ENCODE data around the gene PTPRM.

GRCh38 chr18:7741640-7742039, 174.5 kb downstream of the PTPRM start:
- TF ChIP-seq, protein P1, sequence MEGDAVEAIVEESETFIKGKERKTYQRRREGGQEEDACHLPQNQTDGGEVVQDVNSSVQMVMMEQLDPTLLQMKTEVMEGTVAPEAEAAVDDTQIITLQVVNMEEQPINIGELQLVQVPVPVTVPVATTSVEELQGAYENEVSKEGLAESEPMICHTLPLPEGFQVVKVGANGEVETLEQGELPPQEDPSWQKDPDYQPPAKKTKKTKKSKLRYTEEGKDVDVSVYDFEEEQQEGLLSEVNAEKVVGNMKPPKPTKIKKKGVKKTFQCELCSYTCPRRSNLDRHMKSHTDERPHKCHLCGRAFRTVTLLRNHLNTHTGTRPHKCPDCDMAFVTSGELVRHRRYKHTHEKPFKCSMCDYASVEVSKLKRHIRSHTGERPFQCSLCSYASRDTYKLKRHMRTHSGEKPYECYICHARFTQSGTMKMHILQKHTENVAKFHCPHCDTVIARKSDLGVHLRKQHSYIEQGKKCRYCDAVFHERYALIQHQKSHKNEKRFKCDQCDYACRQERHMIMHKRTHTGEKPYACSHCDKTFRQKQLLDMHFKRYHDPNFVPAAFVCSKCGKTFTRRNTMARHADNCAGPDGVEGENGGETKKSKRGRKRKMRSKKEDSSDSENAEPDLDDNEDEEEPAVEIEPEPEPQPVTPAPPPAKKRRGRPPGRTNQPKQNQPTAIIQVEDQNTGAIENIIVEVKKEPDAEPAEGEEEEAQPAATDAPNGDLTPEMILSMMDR (IDR thresholded peaks at IDR 0.05; ENCODE audit: low read depth, low read length, missing input control) = no peak
- no peak for TF ChIP-seq MAX (IDR thresholded peaks at IDR 0.05)
- no peak for TF ChIP-seq EGR1 (IDR thresholded peaks at IDR 0.05; ENCODE audit: low read depth in 2 of 2)
- TF ChIP-seq HNF4A (conservative IDR thresholded peaks at IDR 0.05) = no peak
- TF ChIP-seq, protein P2, sequence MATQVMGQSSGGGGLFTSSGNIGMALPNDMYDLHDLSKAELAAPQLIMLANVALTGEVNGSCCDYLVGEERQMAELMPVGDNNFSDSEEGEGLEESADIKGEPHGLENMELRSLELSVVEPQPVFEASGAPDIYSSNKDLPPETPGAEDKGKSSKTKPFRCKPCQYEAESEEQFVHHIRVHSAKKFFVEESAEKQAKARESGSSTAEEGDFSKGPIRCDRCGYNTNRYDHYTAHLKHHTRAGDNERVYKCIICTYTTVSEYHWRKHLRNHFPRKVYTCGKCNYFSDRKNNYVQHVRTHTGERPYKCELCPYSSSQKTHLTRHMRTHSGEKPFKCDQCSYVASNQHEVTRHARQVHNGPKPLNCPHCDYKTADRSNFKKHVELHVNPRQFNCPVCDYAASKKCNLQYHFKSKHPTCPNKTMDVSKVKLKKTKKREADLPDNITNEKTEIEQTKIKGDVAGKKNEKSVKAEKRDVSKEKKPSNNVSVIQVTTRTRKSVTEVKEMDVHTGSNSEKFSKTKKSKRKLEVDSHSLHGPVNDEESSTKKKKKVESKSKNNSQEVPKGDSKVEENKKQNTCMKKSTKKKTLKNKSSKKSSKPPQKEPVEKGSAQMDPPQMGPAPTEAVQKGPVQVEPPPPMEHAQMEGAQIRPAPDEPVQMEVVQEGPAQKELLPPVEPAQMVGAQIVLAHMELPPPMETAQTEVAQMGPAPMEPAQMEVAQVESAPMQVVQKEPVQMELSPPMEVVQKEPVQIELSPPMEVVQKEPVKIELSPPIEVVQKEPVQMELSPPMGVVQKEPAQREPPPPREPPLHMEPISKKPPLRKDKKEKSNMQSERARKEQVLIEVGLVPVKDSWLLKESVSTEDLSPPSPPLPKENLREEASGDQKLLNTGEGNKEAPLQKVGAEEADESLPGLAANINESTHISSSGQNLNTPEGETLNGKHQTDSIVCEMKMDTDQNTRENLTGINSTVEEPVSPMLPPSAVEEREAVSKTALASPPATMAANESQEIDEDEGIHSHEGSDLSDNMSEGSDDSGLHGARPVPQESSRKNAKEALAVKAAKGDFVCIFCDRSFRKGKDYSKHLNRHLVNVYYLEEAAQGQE (IDR thresholded peaks at IDR 0.05) = no peak
- TF ChIP-seq JUND (IDR thresholded peaks at IDR 0.05) = no peak
- TF ChIP-seq YY1 (IDR thresholded peaks at IDR 0.05) = no peak
